ENCODE measurements around the gene DGKI.

DNA sequence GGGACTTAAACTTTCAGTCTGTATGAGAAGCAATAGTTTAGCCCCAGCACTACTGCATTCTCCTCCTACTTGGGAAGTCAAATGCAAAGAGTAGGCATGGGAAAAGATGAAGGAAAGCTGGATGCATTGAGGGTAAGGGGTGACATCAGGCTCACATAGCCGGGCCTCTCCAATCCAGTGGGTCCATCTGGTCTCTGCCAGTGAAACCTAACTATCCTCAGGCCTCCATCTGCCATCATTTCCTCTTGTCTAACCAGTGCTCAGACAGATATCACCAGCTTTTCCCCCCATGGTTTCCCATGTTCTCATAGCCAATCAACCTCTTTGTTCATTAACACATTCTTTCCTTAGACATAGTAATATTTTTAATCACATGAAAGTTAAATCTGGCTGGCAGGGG, 118.3 kb downstream of the DGKI start:
- no peak for TF ChIP-seq EZH2 (IDR thresholded peaks at IDR 0.05; ENCODE audit: low read depth, unreplicated experiment)
- TF ChIP-seq, protein P1, sequence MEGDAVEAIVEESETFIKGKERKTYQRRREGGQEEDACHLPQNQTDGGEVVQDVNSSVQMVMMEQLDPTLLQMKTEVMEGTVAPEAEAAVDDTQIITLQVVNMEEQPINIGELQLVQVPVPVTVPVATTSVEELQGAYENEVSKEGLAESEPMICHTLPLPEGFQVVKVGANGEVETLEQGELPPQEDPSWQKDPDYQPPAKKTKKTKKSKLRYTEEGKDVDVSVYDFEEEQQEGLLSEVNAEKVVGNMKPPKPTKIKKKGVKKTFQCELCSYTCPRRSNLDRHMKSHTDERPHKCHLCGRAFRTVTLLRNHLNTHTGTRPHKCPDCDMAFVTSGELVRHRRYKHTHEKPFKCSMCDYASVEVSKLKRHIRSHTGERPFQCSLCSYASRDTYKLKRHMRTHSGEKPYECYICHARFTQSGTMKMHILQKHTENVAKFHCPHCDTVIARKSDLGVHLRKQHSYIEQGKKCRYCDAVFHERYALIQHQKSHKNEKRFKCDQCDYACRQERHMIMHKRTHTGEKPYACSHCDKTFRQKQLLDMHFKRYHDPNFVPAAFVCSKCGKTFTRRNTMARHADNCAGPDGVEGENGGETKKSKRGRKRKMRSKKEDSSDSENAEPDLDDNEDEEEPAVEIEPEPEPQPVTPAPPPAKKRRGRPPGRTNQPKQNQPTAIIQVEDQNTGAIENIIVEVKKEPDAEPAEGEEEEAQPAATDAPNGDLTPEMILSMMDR (conservative IDR thresholded peaks at IDR 0.05; ENCODE audit: low read depth in 2 of 2), result no peak

Measured in GM23338 (cell line).